Sigmoid colon (tissue), 7 donors: ENCODE results near the gene ATG3. TPM values are rescaled to one million over a fixed set of nuclear protein-coding genes. Genes with fewer than 3 reads are reported as not detected.

Experiments used
- DNase-seq: peaks from one replicate; pipeline ENCODE4 v3.0.0-alpha.2; 2019
- H3K27ac ChIP-seq, 4 donors: fragments of 200-600 bp; sonication (generic); one replicate each; pipeline ENCODE4 v1.5.1; 2016 to 2019; ENCODE audit warnings: mild to moderate bottlenecking in 1 of 4
- H3K27me3 ChIP-seq, 3 donors: fragments of 200-600 bp; sonication (generic); one replicate each; pipeline ENCODE4 v1.5.1; 2019; ENCODE audit warnings: mild to moderate bottlenecking in 1 of 3
- H3K36me3 ChIP-seq, 4 donors: fragments of 200-600 bp; sonication (generic); one replicate each; pipeline ENCODE4 v1.5.1; 2016 to 2019
- H3K4me1 ChIP-seq, 4 donors: fragments of 200-600 bp; sonication (generic); one replicate each; pipeline ENCODE4 v1.5.1; 2017 to 2019
- H3K4me3 ChIP-seq, 4 donors: fragments of 200-600 bp; sonication (generic); one replicate each; pipeline ENCODE4 v1.5.1; 2017 to 2019; ENCODE audit warnings: mild to moderate bottlenecking in 2 of 4, moderate library complexity in 1 of 4
- H3K9me3 ChIP-seq, 4 donors: fragments of 200-600 bp in 3 of 4; sonication (generic) in 3 of 4; one replicate each; pipeline versions ENCODE4 v1.5.1 to v1.6.1; 2013 to 2019
- CTCF ChIP-seq, 4 experiments: fragments of 450-650 bp in 3 of 4; fragments of 200-600 bp in 1 of 4; IDR thresholded peaks; one replicate each; pipeline ENCODE4 v1.5.1; 2016 to 2019; ENCODE audit warnings: antibody characterized with exemption in 4 of 4, mild to moderate bottlenecking in 3 of 4, moderate library complexity in 2 of 4
- EP300 ChIP-seq, 4 donors: sonication (generic); formaldehyde crosslinking; IDR thresholded peaks; one replicate each; pipeline ENCODE4 v1.6.1; 2017; ENCODE audit warnings: antibody characterized with exemption in 4 of 4
- POLR2A ChIP-seq, 2 donors: fragments of 450-650 bp; IDR thresholded peaks; one replicate each; pipeline ENCODE4 v1.6.1; 2016; ENCODE audit warnings: antibody characterized with exemption in 2 of 2, mild to moderate bottlenecking in 2 of 2, moderate library complexity in 2 of 2
- POLR2AphosphoS5 ChIP-seq, 4 donors: sonication (generic); formaldehyde crosslinking; IDR thresholded peaks; one replicate each; pipeline ENCODE4 v1.6.1; 2017; ENCODE audit warnings: antibody characterized with exemption in 4 of 4
- WGBS, 2 donors: extraction: QIAGEN DNeasy Blood & Tissue Kit; methylation state at CpG; one replicate each; pipeline ENCODE4 v1.1.7; 2013; 5-methylcytosine and 5-hydroxymethylcytosine counted together
- intact Hi-C: fragments of 100-400 bp; cut with DNase I; formaldehyde crosslinking; loops from one replicate; pipeline ENCODE4 v1.15.1; 2023
- polyA plus RNA-seq, 3 donors: library from polyadenylated mRNA; stranded (reverse); fragments of 200-250 nt; gene quantifications; one replicate each; pipeline ENCODE4 v1.2.3, GENCODE V29; 2013
- total RNA-seq, 4 donors: library from RNA; depleted of rRNA; stranded (reverse); fragments of >200 nt; gene quantifications; one replicate each; pipeline ENCODE4 v1.1.0, GENCODE V29; 2016
- donor health status: healthy with polysubstance abuse.
- donor health status: Bipolar disorder and iron deficiency.
- donor health status: healthy.

Gene ATG3
- total and polyA plus RNA-seq, 7 donors = 28.0 to 75.1 (median 49.5) TPM

GRCh38 chr3:112605285-112605684 lies 43.5 kb upstream of the ATG3 start:
- intact Hi-C loops = no loop called here
- TF ChIP-seq POLR2A (IDR thresholded peaks at IDR 0.05) (no peak), EP300 (IDR thresholded peaks at IDR 0.05) (no peak), POLR2AphosphoS5 (IDR thresholded peaks at IDR 0.05) (no peak), CTCF (IDR thresholded peaks at IDR 0.05) (no peak)
- DNase-seq = no peak
- 80 to 86% methylated on average over 9 of the region's 9 CpGs for WGBS, 2 donors
- Histone ChIP-seq H3K36me3 (peaks cover 0 to 56% (median 7%) of the 10 kb centered on the region in 4 donors), H3K27ac (no peak overlapping the region), H3K4me3 (no peak overlapping the region), H3K9me3 (no peaks in the 10 kb centered on the region), H3K27me3 (no peaks in the 10 kb centered on the region), H3K4me1 (no peaks in the 10 kb centered on the region)

GRCh38 chr3:112604536-112604935 lies 42.8 kb upstream of the ATG3 start:
- DNase-seq = no peak
- intact Hi-C loops = no loop called here
- Histone ChIP-seq H3K27ac (no peak overlapping the region), H3K27me3 (no peaks in the 10 kb centered on the region), H3K4me3 (no peak overlapping the region), H3K36me3 (peaks cover 0 to 49% (median 7%) of the 10 kb centered on the region in 4 donors), H3K4me1 (no peaks in the 10 kb centered on the region), H3K9me3 (no peaks in the 10 kb centered on the region)
- WGBS, 2 donors = 50 to 60% methylated on average over 4 of the region's 4 CpGs
- no peak for TF ChIP-seq CTCF (IDR thresholded peaks at IDR 0.05)
- TF ChIP-seq POLR2A (IDR thresholded peaks at IDR 0.05) = no peak
- no peak for TF ChIP-seq EP300 (IDR thresholded peaks at IDR 0.05)
- TF ChIP-seq POLR2AphosphoS5 (IDR thresholded peaks at IDR 0.05) = no peak

GRCh38 chr3:112602217-112602838 lies 40.6 kb upstream of the ATG3 start:
- Histone ChIP-seq H3K27me3 (no peaks in the 10 kb centered on the region), H3K9me3 (no peaks in the 10 kb centered on the region), H3K4me3 (no peak overlapping the region), H3K27ac (no peak overlapping the region), H3K4me1 (no peaks in the 10 kb centered on the region), H3K36me3 (peaks cover 0 to 45% (median 5%) of the 10 kb centered on the region in 4 donors)
- TF ChIP-seq POLR2AphosphoS5 (IDR thresholded peaks at IDR 0.05) (no peak), EP300 (IDR thresholded peaks at IDR 0.05) (no peak)
- intact Hi-C loops = no loop called here
- DNase-seq = no peak

- DNase-seq = no peak
- TF ChIP-seq EP300 (IDR thresholded peaks at IDR 0.05) (no peak), CTCF (IDR thresholded peaks at IDR 0.05) (no peak), POLR2A (IDR thresholded peaks at IDR 0.05) (no peak), POLR2AphosphoS5 (IDR thresholded peaks at IDR 0.05) (no peak)
- H3K4me1 ChIP-seq = no peaks in the 10 kb centered on the region
- H3K27ac ChIP-seq = no peak overlapping the region
- no peaks in the 10 kb centered on the region for H3K27me3 ChIP-seq
- H3K4me3 ChIP-seq = no peak overlapping the region
- H3K9me3 ChIP-seq = no peaks in the 10 kb centered on the region
- intact Hi-C loops = no loop called here
- H3K36me3 ChIP-seq = peaks cover 0 to 13% (median 1%) of the 10 kb centered on the region in 4 donors
Observed at GRCh38 chr3:112598731-112599130, 37.0 kb upstream of the ATG3 start.

- peaks cover 0 to 20% (median 4%) of the 10 kb centered on the region in 4 donors for H3K36me3 ChIP-seq
- WGBS, 2 donors = 98% methylated on average over 2 of the region's 2 CpGs
- H3K4me1 ChIP-seq = no peaks in the 10 kb centered on the region
Observed at GRCh38 chr3:112597945-112598344, 36.2 kb upstream of the ATG3 start.

More at GRCh38 chr3:112597945-112598344, 36.2 kb upstream of the ATG3 start:
- TF ChIP-seq CTCF (IDR thresholded peaks at IDR 0.05) (no peak), POLR2A (IDR thresholded peaks at IDR 0.05) (no peak), POLR2AphosphoS5 (IDR thresholded peaks at IDR 0.05) (no peak), EP300 (IDR thresholded peaks at IDR 0.05) (no peak)
- Histone ChIP-seq H3K4me3 (no peak overlapping the region), H3K27me3 (no peaks in the 10 kb centered on the region), H3K9me3 (no peaks in the 10 kb centered on the region), H3K27ac (no peak overlapping the region)
- no peak for DNase-seq
- intact Hi-C loops = no loop called here
